Neural cell (in vitro differentiated cells): ENCODE data around the gene STEAP2.

Experiments used
- EP300 ChIP-seq: fragments of 450-650 bp; conservative IDR thresholded peaks from 2 replicates; pipeline ENCODE4 v1.6.1; 2014; ENCODE audit warnings: antibody characterized with exemption, mild to moderate bottlenecking, moderate library complexity; ENCODE audit not compliant: poor library complexity, severe bottlenecking
- TF ChIP-seq, protein P1 (sequence below): fragments of 450-650 bp; IDR thresholded peaks from 2 replicates; pipeline ENCODE4 v1.5.1; 2014; ENCODE audit warnings: antibody characterized with exemption, mild to moderate bottlenecking, moderate library complexity; ENCODE audit not compliant: poor library complexity, severe bottlenecking
- TF ChIP-seq, protein P2 (sequence below): IDR thresholded peaks from 2 replicates; pipeline ENCODE4 v1.6.1; 2012; ENCODE audit warnings: borderline replicate concordance

DNA sequence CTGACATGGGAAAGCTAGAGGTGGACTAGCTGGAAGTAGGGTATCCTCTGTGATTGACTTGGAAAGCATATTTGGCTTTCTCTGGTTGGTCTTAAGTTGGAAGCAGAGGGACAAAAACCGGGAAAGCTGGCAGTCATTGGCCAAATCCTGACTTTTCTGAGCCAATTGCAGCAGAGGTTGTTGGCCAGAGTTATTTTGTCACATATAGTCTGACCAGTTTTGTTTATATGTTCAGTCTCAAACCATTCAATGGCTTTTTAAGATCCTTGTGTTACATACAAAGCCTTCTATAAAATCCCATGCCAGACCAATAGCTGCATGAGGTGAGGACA is 39.7 kb downstream of the STEAP2 start:
- TF ChIP-seq, protein P1, sequence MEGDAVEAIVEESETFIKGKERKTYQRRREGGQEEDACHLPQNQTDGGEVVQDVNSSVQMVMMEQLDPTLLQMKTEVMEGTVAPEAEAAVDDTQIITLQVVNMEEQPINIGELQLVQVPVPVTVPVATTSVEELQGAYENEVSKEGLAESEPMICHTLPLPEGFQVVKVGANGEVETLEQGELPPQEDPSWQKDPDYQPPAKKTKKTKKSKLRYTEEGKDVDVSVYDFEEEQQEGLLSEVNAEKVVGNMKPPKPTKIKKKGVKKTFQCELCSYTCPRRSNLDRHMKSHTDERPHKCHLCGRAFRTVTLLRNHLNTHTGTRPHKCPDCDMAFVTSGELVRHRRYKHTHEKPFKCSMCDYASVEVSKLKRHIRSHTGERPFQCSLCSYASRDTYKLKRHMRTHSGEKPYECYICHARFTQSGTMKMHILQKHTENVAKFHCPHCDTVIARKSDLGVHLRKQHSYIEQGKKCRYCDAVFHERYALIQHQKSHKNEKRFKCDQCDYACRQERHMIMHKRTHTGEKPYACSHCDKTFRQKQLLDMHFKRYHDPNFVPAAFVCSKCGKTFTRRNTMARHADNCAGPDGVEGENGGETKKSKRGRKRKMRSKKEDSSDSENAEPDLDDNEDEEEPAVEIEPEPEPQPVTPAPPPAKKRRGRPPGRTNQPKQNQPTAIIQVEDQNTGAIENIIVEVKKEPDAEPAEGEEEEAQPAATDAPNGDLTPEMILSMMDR: no peak
- TF ChIP-seq, protein P2, sequence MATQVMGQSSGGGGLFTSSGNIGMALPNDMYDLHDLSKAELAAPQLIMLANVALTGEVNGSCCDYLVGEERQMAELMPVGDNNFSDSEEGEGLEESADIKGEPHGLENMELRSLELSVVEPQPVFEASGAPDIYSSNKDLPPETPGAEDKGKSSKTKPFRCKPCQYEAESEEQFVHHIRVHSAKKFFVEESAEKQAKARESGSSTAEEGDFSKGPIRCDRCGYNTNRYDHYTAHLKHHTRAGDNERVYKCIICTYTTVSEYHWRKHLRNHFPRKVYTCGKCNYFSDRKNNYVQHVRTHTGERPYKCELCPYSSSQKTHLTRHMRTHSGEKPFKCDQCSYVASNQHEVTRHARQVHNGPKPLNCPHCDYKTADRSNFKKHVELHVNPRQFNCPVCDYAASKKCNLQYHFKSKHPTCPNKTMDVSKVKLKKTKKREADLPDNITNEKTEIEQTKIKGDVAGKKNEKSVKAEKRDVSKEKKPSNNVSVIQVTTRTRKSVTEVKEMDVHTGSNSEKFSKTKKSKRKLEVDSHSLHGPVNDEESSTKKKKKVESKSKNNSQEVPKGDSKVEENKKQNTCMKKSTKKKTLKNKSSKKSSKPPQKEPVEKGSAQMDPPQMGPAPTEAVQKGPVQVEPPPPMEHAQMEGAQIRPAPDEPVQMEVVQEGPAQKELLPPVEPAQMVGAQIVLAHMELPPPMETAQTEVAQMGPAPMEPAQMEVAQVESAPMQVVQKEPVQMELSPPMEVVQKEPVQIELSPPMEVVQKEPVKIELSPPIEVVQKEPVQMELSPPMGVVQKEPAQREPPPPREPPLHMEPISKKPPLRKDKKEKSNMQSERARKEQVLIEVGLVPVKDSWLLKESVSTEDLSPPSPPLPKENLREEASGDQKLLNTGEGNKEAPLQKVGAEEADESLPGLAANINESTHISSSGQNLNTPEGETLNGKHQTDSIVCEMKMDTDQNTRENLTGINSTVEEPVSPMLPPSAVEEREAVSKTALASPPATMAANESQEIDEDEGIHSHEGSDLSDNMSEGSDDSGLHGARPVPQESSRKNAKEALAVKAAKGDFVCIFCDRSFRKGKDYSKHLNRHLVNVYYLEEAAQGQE: no peak
- TF ChIP-seq EP300: no peak
